Breast epithelium (tissue), 4 donors: ENCODE measurements around the gene KIAA1549. TPM values are rescaled to one million over a fixed set of nuclear protein-coding genes. Genes with fewer than 3 reads are reported as not detected.
A peak's percentile ranks its signal among the peaks of the same experiment; 100 is the strongest.

Experiments
- DNase-seq, 2 donors: peaks; one replicate each; pipeline ENCODE4 v3.0.0-alpha.2; 2019; ENCODE audit warnings: low spot score in 2 of 2
- H3K27ac ChIP-seq, 2 donors: fragments of 200-600 bp; sonication (generic) in 1 of 2; one replicate each; pipeline ENCODE4 v1.5.1; 2016 to 2019; ENCODE audit warnings: mild to moderate bottlenecking in 1 of 2
- H3K27me3 ChIP-seq, 2 donors: fragments of 200-600 bp; sonication (generic) in 1 of 2; one replicate each; pipeline versions ENCODE4 v1.5.1 to v1.6.0; 2017 to 2019; ENCODE audit warnings: control low read depth in 1 of 2, mild to moderate bottlenecking in 1 of 2
- H3K36me3 ChIP-seq: fragments of 200-600 bp; one replicate; pipeline ENCODE4 v1.5.1; 2019
- H3K4me1 ChIP-seq, 2 donors: fragments of 200-600 bp; sonication (generic); one replicate each; pipeline ENCODE4 v1.5.1; 2016 to 2019; ENCODE audit warnings: control low read depth in 1 of 2
- H3K4me3 ChIP-seq, 3 donors: fragments of 200-600 bp; sonication (generic); 1 replicate in 2 of 3; 2 replicates in 1 of 3; pipeline ENCODE4 v1.5.1; 2016 to 2019; ENCODE audit warnings: mild to moderate bottlenecking in 3 of 3, moderate library complexity in 2 of 3
- H3K9me3 ChIP-seq, 2 donors: fragments of 200-600 bp; sonication (generic) in 1 of 2; one replicate each; pipeline ENCODE4 v1.5.1; 2016 to 2019; ENCODE audit warnings: control low read depth in 1 of 2
- POLR2A ChIP-seq: fragments of 450-650 bp; IDR thresholded peaks from one replicate; pipeline ENCODE4 v1.6.1; 2016; ENCODE audit warnings: antibody characterized with exemption, mild to moderate bottlenecking, moderate library complexity
- POLR2AphosphoS5 ChIP-seq, 3 donors: sonication (generic); formaldehyde crosslinking; IDR thresholded peaks; one replicate each; pipeline ENCODE4 v1.6.1; 2017; ENCODE audit warnings: antibody characterized with exemption in 3 of 3
- intact Hi-C: fragments of 100-400 bp; cut with DNase I; formaldehyde crosslinking; loops from one replicate; pipeline ENCODE4 v1.15.1; 2023; ENCODE audit warnings: low total_unique reads
- total RNA-seq, 3 donors: library from RNA; depleted of rRNA; stranded (reverse); fragments of >200 nt; gene quantifications; one replicate each; pipeline ENCODE4 v1.1.0, GENCODE V29; 2016
- TF ChIP-seq, protein P1 (sequence below), 3 donors: fragments of 450-650 bp; IDR thresholded peaks; one replicate each; pipeline ENCODE4 v1.5.1; 2016 to 2017; ENCODE audit warnings: antibody characterized with exemption in 3 of 3, mild to moderate bottlenecking in 3 of 3, moderate library complexity in 3 of 3

The KIAA1549 gene
- total RNA-seq, 3 donors from 2014 or later: 1.8 to 3.9 (median 2.8) TPM

DNA sequence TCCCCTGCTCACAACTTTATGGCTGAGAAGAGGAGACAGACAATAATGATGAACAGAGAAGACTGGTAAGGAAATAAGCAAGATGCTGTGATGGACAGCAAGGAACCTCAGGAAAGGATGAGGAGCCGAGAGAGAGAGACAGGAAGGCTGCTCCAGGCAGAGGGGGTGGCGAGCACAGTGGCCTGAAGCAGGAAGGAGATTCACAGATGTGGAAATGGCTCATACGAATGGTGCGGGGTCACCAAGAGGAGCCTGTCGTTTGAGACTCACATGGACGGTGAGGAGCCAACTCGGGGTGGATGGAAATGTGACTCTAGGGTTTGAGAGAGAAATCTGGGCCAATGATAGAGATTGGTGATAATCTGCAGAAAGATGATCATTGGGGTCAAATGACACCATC lies 43.7 kb downstream of the KIAA1549 start:
- H3K9me3 ChIP-seq: no peaks in the 10 kb centered on the region
- no peaks in the 10 kb centered on the region for H3K4me1 ChIP-seq
- DNase-seq: no peak
- no peak overlapping the region for H3K27ac ChIP-seq
- H3K27me3 ChIP-seq: no peaks in the 10 kb centered on the region
- no peaks in the 10 kb centered on the region for H3K36me3 ChIP-seq
- H3K4me3 ChIP-seq: no peak overlapping the region
- TF ChIP-seq, protein P1, sequence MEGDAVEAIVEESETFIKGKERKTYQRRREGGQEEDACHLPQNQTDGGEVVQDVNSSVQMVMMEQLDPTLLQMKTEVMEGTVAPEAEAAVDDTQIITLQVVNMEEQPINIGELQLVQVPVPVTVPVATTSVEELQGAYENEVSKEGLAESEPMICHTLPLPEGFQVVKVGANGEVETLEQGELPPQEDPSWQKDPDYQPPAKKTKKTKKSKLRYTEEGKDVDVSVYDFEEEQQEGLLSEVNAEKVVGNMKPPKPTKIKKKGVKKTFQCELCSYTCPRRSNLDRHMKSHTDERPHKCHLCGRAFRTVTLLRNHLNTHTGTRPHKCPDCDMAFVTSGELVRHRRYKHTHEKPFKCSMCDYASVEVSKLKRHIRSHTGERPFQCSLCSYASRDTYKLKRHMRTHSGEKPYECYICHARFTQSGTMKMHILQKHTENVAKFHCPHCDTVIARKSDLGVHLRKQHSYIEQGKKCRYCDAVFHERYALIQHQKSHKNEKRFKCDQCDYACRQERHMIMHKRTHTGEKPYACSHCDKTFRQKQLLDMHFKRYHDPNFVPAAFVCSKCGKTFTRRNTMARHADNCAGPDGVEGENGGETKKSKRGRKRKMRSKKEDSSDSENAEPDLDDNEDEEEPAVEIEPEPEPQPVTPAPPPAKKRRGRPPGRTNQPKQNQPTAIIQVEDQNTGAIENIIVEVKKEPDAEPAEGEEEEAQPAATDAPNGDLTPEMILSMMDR (IDR thresholded peaks at IDR 0.05): no peak
- TF ChIP-seq POLR2AphosphoS5 (IDR thresholded peaks at IDR 0.05): no peak
- no peak for TF ChIP-seq POLR2A
- intact Hi-C loops: no loop called here

GRCh38 chr7:138935465-138936011 lies 45.7 kb downstream of the KIAA1549 start:
- no peak overlapping the region for H3K4me3 ChIP-seq
- DNase-seq: no peak
- TF ChIP-seq, protein P1 (IDR thresholded peaks at IDR 0.05): no peak
- TF ChIP-seq POLR2A (no peak), POLR2AphosphoS5 (IDR thresholded peaks at IDR 0.05) (no peak)
- no peaks in the 10 kb centered on the region for H3K36me3 ChIP-seq
- intact Hi-C loops: no loop called here
- peak overlapping the region; percentile 5 to 48 for H3K27ac ChIP-seq
- H3K27me3 ChIP-seq: no peaks in the 10 kb centered on the region
- H3K4me1 ChIP-seq: no peaks in the 10 kb centered on the region
- no peaks in the 10 kb centered on the region for H3K9me3 ChIP-seq

GRCh38 chr7:138934861-138935260 lies 46.3 kb downstream of the KIAA1549 start:
- H3K9me3 ChIP-seq: no peaks in the 10 kb centered on the region
- intact Hi-C loops: no loop called here
- no peaks in the 10 kb centered on the region for H3K36me3 ChIP-seq
- no peak for DNase-seq
- H3K4me1 ChIP-seq: no peaks in the 10 kb centered on the region
- no peak overlapping the region for H3K4me3 ChIP-seq
- H3K27me3 ChIP-seq: no peaks in the 10 kb centered on the region
- H3K27ac ChIP-seq: peak overlapping the region in 1 of 2 donors; percentile 48
- TF ChIP-seq POLR2AphosphoS5 (IDR thresholded peaks at IDR 0.05) (no peak), POLR2A (no peak)
- TF ChIP-seq, protein P1 (IDR thresholded peaks at IDR 0.05): no peak

DNA sequence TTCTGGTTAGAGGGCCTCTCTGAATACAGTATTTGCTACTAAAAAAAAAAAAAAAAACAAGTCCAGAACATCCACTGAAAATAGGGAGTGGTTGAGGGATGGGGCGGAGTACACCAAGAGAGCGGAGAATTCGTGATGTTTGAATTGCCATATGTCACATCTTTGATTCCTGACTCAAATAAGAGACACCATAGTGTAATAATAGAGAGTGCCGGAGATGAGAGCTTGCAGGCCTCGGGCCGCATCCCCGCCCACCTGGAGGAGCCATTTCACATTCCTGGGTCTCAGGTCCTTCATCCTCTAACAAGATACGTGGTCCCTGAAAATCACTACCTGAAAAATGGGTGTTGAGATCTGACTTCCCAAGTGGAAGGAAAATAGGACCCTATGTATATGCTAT lies 46.8 kb downstream of the KIAA1549 start:
- intact Hi-C loops: no loop called here
- no peak for DNase-seq
- H3K4me3 ChIP-seq: no peak overlapping the region
- no peaks in the 10 kb centered on the region for H3K4me1 ChIP-seq
- H3K27ac ChIP-seq: peak overlapping the region in 1 of 2 donors; percentile 48
- no peaks in the 10 kb centered on the region for H3K36me3 ChIP-seq
- no peaks in the 10 kb centered on the region for H3K27me3 ChIP-seq
- H3K9me3 ChIP-seq: no peaks in the 10 kb centered on the region
- no peak for TF ChIP-seq POLR2A
- TF ChIP-seq, protein P1 (IDR thresholded peaks at IDR 0.05): no peak
- no peak for TF ChIP-seq POLR2AphosphoS5 (IDR thresholded peaks at IDR 0.05)

DNA sequence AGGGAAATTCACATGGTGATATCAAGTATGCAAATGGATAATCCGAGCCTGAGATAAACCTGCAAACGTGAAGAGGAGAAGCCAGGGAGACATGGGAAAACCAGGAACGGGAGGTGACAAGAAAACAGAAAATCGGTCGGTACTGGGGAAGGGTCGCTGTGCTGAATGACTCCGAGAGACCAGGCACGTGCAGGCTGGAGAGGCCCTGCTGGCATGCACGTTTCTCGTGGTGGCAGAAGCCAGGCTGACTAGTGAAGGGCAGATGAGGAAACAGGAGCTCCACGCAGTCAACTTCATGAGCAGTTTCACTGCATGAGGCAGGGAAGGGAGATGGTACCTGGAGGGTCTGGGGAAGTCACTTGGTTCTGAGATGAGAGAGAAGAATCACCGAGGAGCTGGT lies 48.3 kb downstream of the KIAA1549 start:
- Histone ChIP-seq H3K9me3 (no peaks in the 10 kb centered on the region), H3K27ac (no peak overlapping the region), H3K27me3 (no peaks in the 10 kb centered on the region), H3K36me3 (no peaks in the 10 kb centered on the region), H3K4me3 (no peak overlapping the region), H3K4me1 (no peaks in the 10 kb centered on the region)
- TF ChIP-seq, protein P1 (IDR thresholded peaks at IDR 0.05): no peak
- no peak for TF ChIP-seq POLR2A
- TF ChIP-seq POLR2AphosphoS5 (IDR thresholded peaks at IDR 0.05): no peak
- intact Hi-C loops: no loop called here
- DNase-seq: no peak
